8988T (cell line): ENCODE results near the gene CHAD.
"Not testable (repeated sequence)": the region's sequence is repeated elsewhere in the genome, so short reads cannot be mapped to it uniquely, and the experiment has no call there.

Experiments used
- DNase-seq: peaks from one replicate; pipeline ENCODE4 v3.0.0; 2011

CHAD gene

GRCh38 chr17:50425682-50426471, 42.8 kb downstream of the CHAD start, which contains the start of gene ACSF2:
ACSF2 (plus strand) TSS chr17:50426218; CDS start chr17:50426262, 44 bp downstream.
- peak; percentile 83 for DNase-seq

GRCh38 chr17:50424996-50425681, 43.5 kb downstream of the CHAD start:
- DNase-seq: no peak

GRCh38 chr17:50424246-50424995, 44.3 kb downstream of the CHAD start:
- no peak for DNase-seq

- no peak for DNase-seq
Observed at GRCh38 chr17:50423553-50424159, 45.0 kb downstream of the CHAD start.

GRCh38 chr17:50422738-50423137, 45.9 kb downstream of the CHAD start:
- no peak for DNase-seq

GRCh38 chr17:50421308-50422051, 47.2 kb downstream of the CHAD start:
- DNase-seq: no peak

GRCh38 chr17:50420419-50421112, 48.1 kb downstream of the CHAD start:
- no peak for DNase-seq

- not testable (repeated sequence) for DNase-seq
Observed at GRCh38 chr17:50419577-50419976, 49.1 kb downstream of the CHAD start.

GRCh38 chr17:50414808-50415207, 53.9 kb downstream of the CHAD start:
- no peak for DNase-seq
